Mesenteric fat pad (tissue), 1 donor: ENCODE results near the gene DENND4A. TPM values are rescaled to one million over a fixed set of nuclear protein-coding genes. Genes with fewer than 3 reads are reported as not detected.

Source experiments
- DNase-seq: peaks from one replicate; pipeline ENCODE4 v3.0.0-alpha.2; 2020; ENCODE audit warnings: low spot score
- long read RNA-seq: library from polyadenylated mRNA; unstranded; transcript quantifications from one replicate; pipeline ENCODE4 v2.0.0, GENCODE V29; 2020
- total RNA-seq: library from RNA; stranded (reverse); fragmentation: NEBNext Ultra II Directional; extraction: Animal tissue kit (Norgen Biotek cat#: 25700); gene quantifications from one replicate; pipeline ENCODE4 v1.2.1, GENCODE V29; 2021
- donor health status: DM: yes; HTN: yes; CAD: no.

Gene DENND4A
- total RNA-seq = 30.4 TPM
- long read RNA-seq, partial matches to known transcripts = 4 of 8 reads
- long read RNA-seq, other reads (novel, unspliced or antisense) = 4 of 8 reads

GRCh38 chr15:65792138-65792987 lies at the start of gene DENND4A:
Gene DENND4A, minus strand, starts transcription at chr15:65792293. Its CDS starts 35,843 bp downstream, at chr15:65756450.
- peak; percentile 99 for DNase-seq

- no peak for DNase-seq
These were observed 49.2 kb upstream of the DENND4A start for GRCh38 chr15:65841121-65841930.

GRCh38 chr15:65839985-65840384 lies 47.9 kb upstream of the DENND4A start:
- DNase-seq = no peak

GRCh38 chr15:65839354-65839901 lies 47.3 kb upstream of the DENND4A start:
- no peak for DNase-seq

- DNase-seq = no peak
These were observed 45.5 kb upstream of the DENND4A start for GRCh38 chr15:65837301-65838294.

- DNase-seq = no peak
These were observed 44.6 kb upstream of the DENND4A start for GRCh38 chr15:65836665-65837064.

- no peak for DNase-seq
These were observed 43.4 kb upstream of the DENND4A start for GRCh38 chr15:65835447-65835846.

GRCh38 chr15:65834603-65835282 lies 42.6 kb upstream of the DENND4A start:
- DNase-seq = no peak

GRCh38 chr15:65833501-65834205 lies 41.6 kb upstream of the DENND4A start:
- no peak for DNase-seq

GRCh38 chr15:65832549-65833364 lies 40.7 kb upstream of the DENND4A start:
- peak; percentile 92 for DNase-seq

GRCh38 chr15:65829130-65829764 lies 37.2 kb upstream of the DENND4A start:
- DNase-seq = no peak

- no peak for DNase-seq
These were observed 36.5 kb upstream of the DENND4A start for GRCh38 chr15:65828585-65828984.

GRCh38 chr15:65827065-65827464 lies 35.0 kb upstream of the DENND4A start:
- DNase-seq = no peak

GRCh38 chr15:65824941-65825544 lies 33.0 kb upstream of the DENND4A start:
- no peak for DNase-seq

GRCh38 chr15:65824031-65824743 lies 32.1 kb upstream of the DENND4A start:
- DNase-seq = no peak

GRCh38 chr15:65822316-65822715 lies 30.2 kb upstream of the DENND4A start:
- DNase-seq = no peak

GRCh38 chr15:65821070-65821469 lies 29.0 kb upstream of the DENND4A start:
- no peak for DNase-seq
